ENCODE measurements around the gene LCT.

- TF ChIP-seq ISL1 (CRISPR knock-in tag; IDR thresholded peaks at IDR 0.05) (no peak), ARNTL (CRISPR knock-in tag; IDR thresholded peaks at IDR 0.05; ENCODE audit: borderline replicate concordance, low read depth) (no peak), ZFP3 (CRISPR knock-in tag; IDR thresholded peaks at IDR 0.05) (no peak), ESRRG (CRISPR knock-in tag; IDR thresholded peaks at IDR 0.05) (no peak), TOX (CRISPR knock-in tag; IDR thresholded peaks at IDR 0.05; ENCODE audit: borderline replicate concordance) (no peak), CSDC2 (CRISPR knock-in tag; IDR thresholded peaks at IDR 0.05) (no peak), TCF4 (CRISPR knock-in tag; IDR thresholded peaks at IDR 0.05; ENCODE audit: borderline replicate concordance) (no peak), RARB (CRISPR knock-in tag; IDR thresholded peaks at IDR 0.05) (no peak), ZFP30 (CRISPR knock-in tag; IDR thresholded peaks at IDR 0.05) (no peak)
- TF ChIP-seq, protein P1, sequence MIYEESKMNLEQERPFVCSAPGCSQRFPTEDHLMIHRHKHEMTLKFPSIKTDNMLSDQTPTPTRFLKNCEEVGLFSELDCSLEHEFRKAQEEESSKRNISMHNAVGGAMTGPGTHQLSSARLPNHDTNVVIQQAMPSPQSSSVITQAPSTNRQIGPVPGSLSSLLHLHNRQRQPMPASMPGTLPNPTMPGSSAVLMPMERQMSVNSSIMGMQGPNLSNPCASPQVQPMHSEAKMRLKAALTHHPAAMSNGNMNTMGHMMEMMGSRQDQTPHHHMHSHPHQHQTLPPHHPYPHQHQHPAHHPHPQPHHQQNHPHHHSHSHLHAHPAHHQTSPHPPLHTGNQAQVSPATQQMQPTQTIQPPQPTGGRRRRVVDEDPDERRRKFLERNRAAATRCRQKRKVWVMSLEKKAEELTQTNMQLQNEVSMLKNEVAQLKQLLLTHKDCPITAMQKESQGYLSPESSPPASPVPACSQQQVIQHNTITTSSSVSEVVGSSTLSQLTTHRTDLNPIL (CRISPR knock-in tag; IDR thresholded peaks at IDR 0.05; ENCODE audit: low read depth), result no peak
Measured at GRCh38 chr2:135803278-135803677, 33.7 kb downstream of the LCT start.
